ENCODE data around the gene SDK1.

DNA sequence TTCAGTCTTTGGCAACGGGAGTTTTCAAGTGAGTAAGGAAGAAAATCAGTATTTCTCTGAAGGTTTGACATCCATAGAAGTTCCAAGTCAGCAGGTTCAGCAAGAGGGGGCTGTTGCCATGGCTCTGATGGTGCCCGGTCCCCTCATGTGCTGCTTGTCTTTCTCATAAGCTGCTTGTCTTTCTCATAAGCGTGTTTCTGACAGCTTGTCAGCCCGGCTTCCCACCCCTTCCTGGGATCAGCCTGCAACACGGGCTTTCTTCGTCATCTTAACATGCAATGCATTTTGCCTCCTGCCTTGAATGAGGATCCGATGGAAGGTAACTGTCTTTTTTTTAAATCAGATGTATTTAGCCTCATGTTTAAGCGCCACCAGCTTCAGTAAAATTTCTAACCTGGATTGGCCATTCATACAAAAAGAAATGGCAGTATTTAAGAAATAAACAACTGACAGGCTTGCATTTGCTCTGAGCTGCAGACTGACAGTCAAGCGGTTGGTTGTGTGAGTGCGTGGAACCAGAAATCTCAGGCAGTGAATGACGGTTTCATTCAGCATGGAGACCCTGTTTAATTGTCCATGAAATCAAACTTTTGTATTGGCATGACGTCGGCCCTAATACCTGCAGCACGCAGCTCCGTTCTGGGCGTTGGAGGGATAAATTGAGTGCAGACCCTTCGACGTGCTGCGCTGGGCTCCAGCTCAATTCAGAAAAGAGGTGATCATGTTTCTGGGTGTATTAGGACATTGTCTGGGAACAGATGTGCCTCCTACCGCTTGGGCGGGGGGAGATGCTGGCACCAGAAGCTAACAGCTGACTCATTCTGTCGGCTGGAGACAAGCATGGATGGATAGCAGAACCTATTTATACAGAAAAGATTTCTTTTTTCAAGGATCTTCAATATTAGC is 926.3 kb downstream of the SDK1 start:
- TF ChIP-seq, protein P1, sequence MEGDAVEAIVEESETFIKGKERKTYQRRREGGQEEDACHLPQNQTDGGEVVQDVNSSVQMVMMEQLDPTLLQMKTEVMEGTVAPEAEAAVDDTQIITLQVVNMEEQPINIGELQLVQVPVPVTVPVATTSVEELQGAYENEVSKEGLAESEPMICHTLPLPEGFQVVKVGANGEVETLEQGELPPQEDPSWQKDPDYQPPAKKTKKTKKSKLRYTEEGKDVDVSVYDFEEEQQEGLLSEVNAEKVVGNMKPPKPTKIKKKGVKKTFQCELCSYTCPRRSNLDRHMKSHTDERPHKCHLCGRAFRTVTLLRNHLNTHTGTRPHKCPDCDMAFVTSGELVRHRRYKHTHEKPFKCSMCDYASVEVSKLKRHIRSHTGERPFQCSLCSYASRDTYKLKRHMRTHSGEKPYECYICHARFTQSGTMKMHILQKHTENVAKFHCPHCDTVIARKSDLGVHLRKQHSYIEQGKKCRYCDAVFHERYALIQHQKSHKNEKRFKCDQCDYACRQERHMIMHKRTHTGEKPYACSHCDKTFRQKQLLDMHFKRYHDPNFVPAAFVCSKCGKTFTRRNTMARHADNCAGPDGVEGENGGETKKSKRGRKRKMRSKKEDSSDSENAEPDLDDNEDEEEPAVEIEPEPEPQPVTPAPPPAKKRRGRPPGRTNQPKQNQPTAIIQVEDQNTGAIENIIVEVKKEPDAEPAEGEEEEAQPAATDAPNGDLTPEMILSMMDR (IDR thresholded peaks at IDR 0.05): no peak
- no peak for TF ChIP-seq POLR2A (IDR thresholded peaks at IDR 0.05)

All from uterus (tissue), 2 donors.